Activated CD4-positive, alpha-beta memory T cell treated with anti-CD3 and anti-CD28 coated beads for 36 hours (primary cell): Measurements from ENCODE around the gene ZSWIM8. TPM values are rescaled to one million over a fixed set of nuclear protein-coding genes. Genes with fewer than 3 reads are reported as not detected.

ENCODE experiments used
- CTCF ChIA-PET: fragments of 350-600 bp; sonication (Branson Sonifier 250); formaldehyde crosslinking; loops from one replicate; lab custom pipeline; 2021; ENCODE audit warnings: antibody characterized with exemption, inconsistent platforms; lab: Charles Lee
- POLR2A ChIA-PET: fragments of 350-600 bp; sonication (Branson Sonifier 250); formaldehyde crosslinking; loops from one replicate; lab custom pipeline; 2021; ENCODE audit warnings: antibody characterized with exemption; lab: Charles Lee
- DNase-seq: peaks from one replicate; pipeline ENCODE4 v3.0.0-alpha.2; 2020
- H3K27ac Mint-ChIP-seq: one replicate; pipeline ENCODE4 v1.8.0; 2021; ENCODE audit warnings: mixed read lengths
- H3K27me3 Mint-ChIP-seq: one replicate; pipeline ENCODE4 v1.8.0; 2021; ENCODE audit warnings: mixed read lengths
- H3K36me3 Mint-ChIP-seq: one replicate; pipeline ENCODE4 v1.8.0; 2021; ENCODE audit warnings: mixed read lengths
- H3K4me1 Mint-ChIP-seq: one replicate; pipeline ENCODE4 v1.8.0; 2021; ENCODE audit warnings: low read depth, mixed read lengths
- H3K4me3 Mint-ChIP-seq: one replicate; pipeline ENCODE4 v1.8.0; 2021; ENCODE audit warnings: mild to moderate bottlenecking, mixed read lengths
- H3K9me3 Mint-ChIP-seq: one replicate; pipeline ENCODE4 v1.8.0; 2021; ENCODE audit warnings: mixed read lengths
- intact Hi-C: fragments of 100-400 bp; cut with micrococcal nuclease; formaldehyde crosslinking; loops from one replicate; pipeline ENCODE4 v1.15.1; 2023
- total RNA-seq, 2 experiments: library from RNA; stranded (reverse); gene quantifications; one replicate each; pipeline ENCODE4 v1.2.3, GENCODE V29; 2021

ZSWIM8 gene
- total RNA-seq, 2 experiments from 2014 or later: 45.1 to 46.2 TPM

- Mint-ChIP-seq H3K36me3 (peaks cover 38% of the 10 kb centered on the region), H3K4me1 (peaks cover 51% of the 10 kb centered on the region), H3K4me3 (peak overlapping the region; percentile 95), H3K27me3 (no peaks in the 10 kb centered on the region), H3K9me3 (no peaks in the 10 kb centered on the region), H3K27ac (peak overlapping the region; percentile 88)
- CTCF ChIA-PET: interaction anchor here (0.7 to 2.8 kb wide), 9 partner anchors 8 to 106 kb away, joined by 3 to 16 read pairs (median 4); partner anchors contain the start of genes CHCHD1 and ZSWIM8
- POLR2A ChIA-PET: interaction anchor here (1.0 to 4.2 kb wide), 11 partner anchors 9 to 43 kb away, joined by 3 to 44 read pairs (median 8); partner anchors contain the start of genes CHCHD1, SEC24C and ZSWIM8
- intact Hi-C loops: loop anchor here (10.0 kb wide), 1 partner anchor 149 kb away; no protein-coding TSS in a partner anchor
- DNase-seq: peak; percentile 34
Measured at GRCh38 chr10:73773152-73773879, 12.1 kb upstream of the ZSWIM8 start.

- Mint-ChIP-seq H3K9me3 (no peaks in the 10 kb centered on the region), H3K36me3 (peaks cover 34% of the 10 kb centered on the region), H3K27me3 (no peaks in the 10 kb centered on the region), H3K4me1 (peaks cover 44% of the 10 kb centered on the region), H3K27ac (peak overlapping the region; percentile 4), H3K4me3 (peak overlapping the region; percentile 95)
- intact Hi-C loops: loop anchor here (10.0 kb wide), 1 partner anchor 150 kb away; no protein-coding TSS in a partner anchor
- no peak for DNase-seq
- POLR2A ChIA-PET: interaction anchor here (4.2 kb wide), 1 partner anchor 30 kb away, joined by 44 read pairs; the partner anchor contains the start of gene SEC24C
- CTCF ChIA-PET: interaction anchor here (1.7 to 2.3 kb wide), 2 partner anchors 11 to 105 kb away, joined by 6 read pairs; partner anchors contain the start of gene ZSWIM8
Measured at GRCh38 chr10:73774637-73775036, 10.8 kb upstream of the ZSWIM8 start.

- Mint-ChIP-seq H3K27me3 (no peaks in the 10 kb centered on the region), H3K27ac (no peak overlapping the region), H3K4me1 (peaks cover 56% of the 10 kb centered on the region), H3K36me3 (peaks cover 25% of the 10 kb centered on the region), H3K4me3 (no peak overlapping the region), H3K9me3 (no peaks in the 10 kb centered on the region)
- ChIA-PET CTCF (interaction anchor here (0.8 to 3.6 kb wide), 3 partner anchors 10 to 35 kb away, joined by 3 to 16 read pairs (median 4); no protein-coding TSS in a partner anchor), POLR2A (interaction anchor here (1.2 kb wide), 2 partner anchors 19 to 31 kb away, joined by 4 to 9 read pairs; no protein-coding TSS in a partner anchor)
- DNase-seq: no peak
- intact Hi-C loops: loop anchor here (10.0 kb wide), 1 partner anchor 154 kb away; no protein-coding TSS in a partner anchor
Measured at GRCh38 chr10:73779018-73779417, 6.4 kb upstream of the ZSWIM8 start.

DNA sequence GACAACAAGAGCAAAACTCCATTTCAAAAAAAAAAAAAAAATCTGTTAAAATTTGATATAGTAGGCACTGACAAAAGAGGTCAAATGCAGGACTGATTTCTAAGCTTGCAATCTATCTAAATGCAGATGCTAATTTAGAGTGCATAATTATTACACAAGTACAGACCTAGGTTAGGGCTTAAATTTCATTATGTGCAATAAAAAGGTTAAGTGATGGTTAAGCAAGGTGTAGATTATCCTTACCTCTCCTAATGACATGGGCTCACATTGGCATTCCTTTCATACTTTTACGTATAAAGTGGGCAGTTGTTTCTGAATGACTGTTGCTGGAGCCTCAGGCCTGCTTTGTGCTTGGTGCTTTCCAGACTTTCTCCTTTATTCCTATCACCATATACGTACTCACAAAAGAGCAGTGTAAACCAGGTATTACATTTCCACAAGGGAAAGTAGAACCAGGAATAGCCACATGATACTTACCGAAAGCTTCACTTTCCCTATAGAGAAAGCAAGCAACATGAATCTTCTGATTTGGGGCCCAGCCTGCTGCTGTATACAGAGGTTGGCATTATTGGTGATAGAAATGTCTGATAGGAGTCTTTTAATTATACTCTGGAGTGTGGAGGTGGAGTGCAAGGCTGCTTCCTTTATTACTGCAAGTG lies 5.7 kb upstream of the ZSWIM8 start:
- peaks cover 51% of the 10 kb centered on the region for H3K4me1 Mint-ChIP-seq
- intact Hi-C loops: loop anchor here (5.0 to 10.0 kb wide), 2 partner anchors 98 to 155 kb away; no protein-coding TSS in a partner anchor
- no peaks in the 10 kb centered on the region for H3K27me3 Mint-ChIP-seq
- H3K36me3 Mint-ChIP-seq: peaks cover 19% of the 10 kb centered on the region
- peak overlapping the region; percentile 26 for H3K27ac Mint-ChIP-seq
- ChIA-PET CTCF (interaction anchor here (0.7 to 3.6 kb wide), 4 partner anchors 11 to 36 kb away, joined by 3 to 16 read pairs (median 4); no protein-coding TSS in a partner anchor), POLR2A (interaction anchor here (0.7 to 1.3 kb wide), 3 partner anchors 21 to 31 kb away, joined by 3 to 9 read pairs (median 3); no protein-coding TSS in a partner anchor)
- peak overlapping the region; percentile 88 for H3K4me3 Mint-ChIP-seq
- DNase-seq: no peak
- H3K9me3 Mint-ChIP-seq: no peaks in the 10 kb centered on the region

DNA sequence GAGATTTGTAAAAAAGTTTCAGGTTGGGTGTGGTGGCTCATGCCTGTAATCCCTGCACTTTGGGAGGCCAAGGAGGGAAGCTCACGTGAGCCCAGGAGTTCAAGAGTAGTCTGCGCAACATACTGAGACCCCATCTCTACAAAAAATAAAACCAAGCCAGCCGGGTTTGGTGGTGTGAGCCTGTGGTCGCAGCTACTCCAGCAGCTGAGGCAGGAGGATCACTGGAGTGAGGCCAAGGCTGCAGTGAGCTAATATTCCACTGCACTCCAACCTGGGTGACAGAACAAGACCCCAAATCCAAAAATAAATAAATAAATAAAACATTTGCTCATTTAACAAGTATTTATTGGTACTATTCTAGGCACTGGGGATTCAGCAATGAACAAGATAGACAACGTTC lies 5.1 kb upstream of the ZSWIM8 start:
- no peak for DNase-seq
- ChIA-PET CTCF (interaction anchor here (0.7 to 3.6 kb wide), 3 partner anchors 8 to 13 kb away, joined by 3 to 16 read pairs (median 16); a partner anchor contains a TSS), POLR2A (interaction anchor here (0.7 to 4.4 kb wide), 5 partner anchors 8 to 36 kb away, joined by 3 to 43 read pairs (median 10); partner anchors contain the start of gene SEC24C)
- Mint-ChIP-seq H3K9me3 (no peaks in the 10 kb centered on the region), H3K4me1 (peaks cover 46% of the 10 kb centered on the region), H3K27me3 (no peaks in the 10 kb centered on the region), H3K4me3 (peak overlapping the region; percentile 88), H3K27ac (peak overlapping the region; percentile 90), H3K36me3 (peaks cover 17% of the 10 kb centered on the region)
- intact Hi-C loops: loop anchor here (5.0 kb wide), 1 partner anchor 97 kb away; no protein-coding TSS in a partner anchor

DNA sequence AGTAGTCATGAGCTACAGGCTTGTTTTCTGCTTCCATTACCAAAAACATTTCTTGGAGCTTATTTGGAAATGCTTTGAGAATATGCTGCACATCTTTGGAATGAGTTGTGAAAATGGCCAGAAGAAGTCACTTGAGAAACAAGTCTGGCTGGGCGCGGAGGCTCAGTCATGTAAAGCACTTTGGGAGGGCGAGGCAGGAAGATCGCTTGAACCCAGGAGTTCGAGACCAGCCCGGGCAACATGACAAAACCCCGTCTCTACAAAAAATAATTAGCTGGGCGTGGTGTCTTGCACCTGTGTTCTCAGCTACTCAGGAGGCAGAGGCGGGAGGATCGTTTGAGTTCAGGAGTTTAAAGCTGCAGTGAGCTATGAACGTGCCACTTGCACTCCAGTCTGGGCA lies 4.4 kb upstream of the ZSWIM8 start:
- peak overlapping the region; percentile 90 for H3K27ac Mint-ChIP-seq
- H3K9me3 Mint-ChIP-seq: no peaks in the 10 kb centered on the region
- H3K4me3 Mint-ChIP-seq: peak overlapping the region; percentile 88
- peak; percentile 25 for DNase-seq
- H3K27me3 Mint-ChIP-seq: no peaks in the 10 kb centered on the region
- ChIA-PET CTCF (interaction anchor here (0.6 to 3.6 kb wide), 5 partner anchors 9 to 719 kb away, joined by 3 to 16 read pairs (median 4); a partner anchor contains a TSS), POLR2A (interaction anchor here (1.3 to 4.4 kb wide), 5 partner anchors 9 to 50 kb away, joined by 3 to 43 read pairs (median 10); partner anchors contain the start of gene SEC24C)
- H3K36me3 Mint-ChIP-seq: peaks cover 11% of the 10 kb centered on the region
- intact Hi-C loops: loop anchor here (5.0 kb wide), 1 partner anchor 96 kb away; no protein-coding TSS in a partner anchor
- H3K4me1 Mint-ChIP-seq: peaks cover 42% of the 10 kb centered on the region

- Mint-ChIP-seq H3K9me3 (no peaks in the 10 kb centered on the region), H3K27me3 (no peaks in the 10 kb centered on the region), H3K4me3 (peak overlapping the region; percentile 88), H3K4me1 (peaks cover 47% of the 10 kb centered on the region), H3K36me3 (peaks cover 11% of the 10 kb centered on the region), H3K27ac (peak overlapping the region; percentile 90)
- intact Hi-C loops: loop anchor here (5.0 kb wide), 1 partner anchor 96 kb away; no protein-coding TSS in a partner anchor
- POLR2A ChIA-PET: interaction anchor here (0.6 to 4.4 kb wide), 9 partner anchors 9 to 625 kb away, joined by 3 to 43 read pairs (median 4); partner anchors contain the start of gene SEC24C
- CTCF ChIA-PET: interaction anchor here (0.6 to 3.6 kb wide), 5 partner anchors 9 to 1274 kb away, joined by 4 to 16 read pairs (median 5); a partner anchor contains a TSS
- no peak for DNase-seq
Measured at GRCh38 chr10:73781548-73781878, 3.9 kb upstream of the ZSWIM8 start.

DNA sequence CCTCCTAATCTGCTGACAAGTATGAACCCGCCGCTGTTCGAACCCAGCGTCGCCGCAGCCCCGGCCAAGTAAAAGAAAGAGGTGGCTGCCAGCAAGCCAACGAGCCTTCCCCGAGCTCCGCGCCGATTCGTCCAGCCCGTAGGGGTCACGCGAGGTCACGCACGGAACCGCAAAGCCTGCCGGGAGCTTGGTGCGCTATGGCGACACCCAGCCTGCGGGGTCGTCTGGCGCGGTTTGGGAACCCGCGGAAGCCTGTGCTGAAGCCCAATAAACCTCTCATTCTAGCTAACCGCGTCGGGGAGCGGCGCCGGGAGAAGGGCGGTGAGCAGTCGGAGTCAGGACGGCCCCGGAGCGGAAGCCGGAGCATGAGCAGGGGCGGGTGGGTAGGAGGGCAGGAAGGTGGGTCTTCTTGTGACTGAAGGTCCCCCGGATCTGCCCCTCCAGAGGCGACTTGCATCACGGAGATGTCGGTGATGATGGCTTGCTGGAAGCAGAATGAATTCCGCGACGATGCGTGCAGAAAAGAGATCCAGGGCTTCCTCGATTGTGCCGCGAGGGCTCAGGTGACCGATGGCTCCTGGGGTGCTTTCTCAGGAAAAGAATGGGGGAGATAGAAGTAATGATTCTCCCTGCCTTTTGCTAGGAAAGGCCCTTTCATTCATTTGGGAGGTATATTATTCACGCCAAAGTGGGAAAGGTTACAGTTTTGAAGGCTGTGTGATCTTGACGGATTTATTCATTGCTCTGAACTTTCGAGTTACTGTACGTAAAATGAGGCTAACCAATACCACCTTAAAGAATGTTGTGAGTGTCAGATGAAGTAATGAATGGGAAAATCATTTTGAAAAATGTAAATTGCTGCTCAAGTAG lies 3.3 kb upstream of the ZSWIM8 start, which contains the start of gene CHCHD1:
Gene CHCHD1, plus strand, starts transcription at position 170 of the 870 bp plus-strand sequence. Its CDS starts 28 bp downstream, at position 198.
- ChIA-PET CTCF (interaction anchor here (0.6 to 3.6 kb wide), 6 partner anchors 10 to 1275 kb away, joined by 4 to 16 read pairs (median 5); a partner anchor contains a TSS), POLR2A (interaction anchor here (0.6 to 4.4 kb wide), 9 partner anchors 10 to 626 kb away, joined by 3 to 43 read pairs (median 4); partner anchors contain the start of gene SEC24C)
- Mint-ChIP-seq H3K27me3 (no peaks in the 10 kb centered on the region), H3K9me3 (no peaks in the 10 kb centered on the region), H3K4me3 (peak within 1 kb of the TSS; percentile 88), H3K36me3 (peaks cover 7% of the 10 kb centered on the region), H3K4me1 (peaks cover 49% of the 10 kb centered on the region), H3K27ac (peak within 1 kb of the TSS; percentile 90)
- peak; percentile 96 for DNase-seq
- intact Hi-C loops: loop anchor here (5.0 kb wide), 1 partner anchor 95 kb away; no protein-coding TSS in a partner anchor

DNA sequence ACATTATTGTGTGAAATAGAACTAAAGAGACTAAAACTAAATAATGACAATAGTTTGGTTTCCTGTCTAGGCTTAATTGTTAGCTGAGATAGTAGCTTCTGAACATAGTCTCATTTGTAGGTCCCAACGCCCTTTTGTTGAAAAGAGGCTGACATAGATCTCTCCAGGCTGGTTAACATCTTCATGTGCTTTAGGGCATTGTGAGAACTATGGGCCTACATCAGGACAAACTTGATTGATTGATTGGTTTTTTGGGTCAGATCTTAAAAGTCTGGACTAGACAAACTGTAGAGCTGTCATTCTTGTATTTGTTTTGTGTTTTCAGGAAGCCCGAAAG lies 2.7 kb upstream of the ZSWIM8 start:
- CTCF ChIA-PET: interaction anchor here (1.6 to 1.7 kb wide), 2 partner anchors 10 to 14 kb away, joined by 3 to 5 read pairs; no protein-coding TSS in a partner anchor
- Mint-ChIP-seq H3K4me1 (peaks cover 49% of the 10 kb centered on the region), H3K4me3 (peak overlapping the region; percentile 88), H3K9me3 (no peaks in the 10 kb centered on the region), H3K27ac (peak overlapping the region; percentile 90), H3K36me3 (peaks cover 7% of the 10 kb centered on the region), H3K27me3 (no peaks in the 10 kb centered on the region)
- POLR2A ChIA-PET: interaction anchor here (1.4 to 4.4 kb wide), 5 partner anchors 10 to 52 kb away, joined by 3 to 43 read pairs (median 8); partner anchors contain the start of gene SEC24C
- intact Hi-C loops: loop anchor here (5.0 kb wide), 1 partner anchor 95 kb away; no protein-coding TSS in a partner anchor
- DNase-seq: no peak
